Astrocyte of the spinal cord (primary cell): ENCODE results near the gene RUNX2.
A peak's percentile ranks its signal among the peaks of the same experiment; 100 is the strongest.

Experiments used
- DNase-seq: peaks from one replicate; pipeline ENCODE4 v3.0.0; 2011; ENCODE audit warnings: low read depth, low spot score
- H3K4me3 ChIP-seq: 2 replicates; pipeline ENCODE4 v1.5.1; 2011; ENCODE audit warnings: low read depth, mild to moderate bottlenecking, low read length, moderate library complexity
- CTCF ChIP-seq: IDR thresholded peaks from 2 replicates; pipeline ENCODE4 v1.5.1; 2012; ENCODE audit warnings: low read depth, mild to moderate bottlenecking, low read length, inconsistent platforms
- in situ Hi-C: cut with HindIII; loops from 2 replicates; pipeline ENCODE4 v1.10.0; 2017; ENCODE audit warnings: low sequenced_read_pairs

Gene RUNX2

GRCh38 chr6:45441851-45442453 lies 113.8 kb downstream of the RUNX2 start:
- in situ Hi-C loops = no loop called here
- no peak for TF ChIP-seq CTCF
- DNase-seq = no peak
- no peak overlapping the region for H3K4me3 ChIP-seq

- in situ Hi-C loops = no loop called here
- TF ChIP-seq CTCF = no peak
- DNase-seq = no peak
- no peak overlapping the region for H3K4me3 ChIP-seq
Observed at GRCh38 chr6:45442716-45443115, 114.6 kb downstream of the RUNX2 start.

GRCh38 chr6:45445364-45445748 lies 117.2 kb downstream of the RUNX2 start:
- no peak for TF ChIP-seq CTCF
- H3K4me3 ChIP-seq = no peak overlapping the region
- in situ Hi-C loops = no loop called here
- no peak for DNase-seq

- H3K4me3 ChIP-seq = no peak overlapping the region
- no peak for TF ChIP-seq CTCF
- DNase-seq = peak; percentile 99
- in situ Hi-C loops = no loop called here
Observed at GRCh38 chr6:45445749-45446549, 117.8 kb downstream of the RUNX2 start.

- in situ Hi-C loops = no loop called here
- DNase-seq = no peak
- TF ChIP-seq CTCF = no peak
- H3K4me3 ChIP-seq = no peak overlapping the region
Observed at GRCh38 chr6:45447005-45447404, 118.9 kb downstream of the RUNX2 start.

- no peak for TF ChIP-seq CTCF
- no peak overlapping the region for H3K4me3 ChIP-seq
- no peak for DNase-seq
- in situ Hi-C loops = no loop called here
Observed at GRCh38 chr6:45447716-45448115, 119.6 kb downstream of the RUNX2 start.
